Measurements from ENCODE around the gene RXRA. TPM values are rescaled to one million over a fixed set of nuclear protein-coding genes. Genes with fewer than 3 reads are reported as not detected.

Gene RXRA
- 10 to 100 TPM; 53.3 to 87.8 (median 69.6) TPM for total RNA-seq

- DNase-seq (ENCODE audit: low spot score), result no peak
- TF ChIP-seq, protein P1, sequence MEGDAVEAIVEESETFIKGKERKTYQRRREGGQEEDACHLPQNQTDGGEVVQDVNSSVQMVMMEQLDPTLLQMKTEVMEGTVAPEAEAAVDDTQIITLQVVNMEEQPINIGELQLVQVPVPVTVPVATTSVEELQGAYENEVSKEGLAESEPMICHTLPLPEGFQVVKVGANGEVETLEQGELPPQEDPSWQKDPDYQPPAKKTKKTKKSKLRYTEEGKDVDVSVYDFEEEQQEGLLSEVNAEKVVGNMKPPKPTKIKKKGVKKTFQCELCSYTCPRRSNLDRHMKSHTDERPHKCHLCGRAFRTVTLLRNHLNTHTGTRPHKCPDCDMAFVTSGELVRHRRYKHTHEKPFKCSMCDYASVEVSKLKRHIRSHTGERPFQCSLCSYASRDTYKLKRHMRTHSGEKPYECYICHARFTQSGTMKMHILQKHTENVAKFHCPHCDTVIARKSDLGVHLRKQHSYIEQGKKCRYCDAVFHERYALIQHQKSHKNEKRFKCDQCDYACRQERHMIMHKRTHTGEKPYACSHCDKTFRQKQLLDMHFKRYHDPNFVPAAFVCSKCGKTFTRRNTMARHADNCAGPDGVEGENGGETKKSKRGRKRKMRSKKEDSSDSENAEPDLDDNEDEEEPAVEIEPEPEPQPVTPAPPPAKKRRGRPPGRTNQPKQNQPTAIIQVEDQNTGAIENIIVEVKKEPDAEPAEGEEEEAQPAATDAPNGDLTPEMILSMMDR (IDR thresholded peaks at IDR 0.05), result no peak
- ATAC-seq (ENCODE audit: low FRiP score), result peak; percentile 65
These were observed at the start of gene RXRA for GRCh38 chr9:134325813-134326723. TSS of gene RXRA (plus strand) at chr9:134326455. CDS start at chr9:134326632, 177 bp downstream.

DNA sequence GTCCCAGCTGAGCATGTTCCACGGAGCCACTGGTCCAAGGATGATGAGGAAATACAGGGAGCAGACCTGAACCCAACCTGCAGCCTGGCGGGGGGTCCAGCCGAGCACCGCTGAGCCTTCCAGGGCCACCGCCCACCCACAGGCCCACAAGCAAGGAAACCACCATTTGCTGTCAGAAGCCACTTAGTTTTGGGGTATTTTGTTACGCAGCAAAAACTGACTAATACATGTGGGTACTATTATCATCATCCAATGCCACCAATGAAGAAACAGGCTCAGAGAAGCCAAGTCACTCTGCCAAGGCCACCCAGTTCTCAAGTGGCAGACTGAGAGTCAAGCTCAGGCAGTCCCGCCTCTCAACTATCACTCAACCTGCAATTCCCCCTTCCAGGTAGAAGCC, 48.0 kb upstream of the RXRA start:
- TF ChIP-seq, protein P1 (IDR thresholded peaks at IDR 0.05), result no peak
- no peak for ATAC-seq (ENCODE audit: low FRiP score)
- no peak for DNase-seq (ENCODE audit: low spot score)

- TF ChIP-seq, protein P1 (IDR thresholded peaks at IDR 0.05), result no peak
- no peak for DNase-seq (ENCODE audit: low spot score)
- no peak for ATAC-seq (ENCODE audit: low FRiP score)
These were observed 47.1 kb upstream of the RXRA start for GRCh38 chr9:134278974-134279640.

GRCh38 chr9:134282138-134282650, 44.1 kb upstream of the RXRA start:
- ATAC-seq (ENCODE audit: low FRiP score), result no peak

DNA sequence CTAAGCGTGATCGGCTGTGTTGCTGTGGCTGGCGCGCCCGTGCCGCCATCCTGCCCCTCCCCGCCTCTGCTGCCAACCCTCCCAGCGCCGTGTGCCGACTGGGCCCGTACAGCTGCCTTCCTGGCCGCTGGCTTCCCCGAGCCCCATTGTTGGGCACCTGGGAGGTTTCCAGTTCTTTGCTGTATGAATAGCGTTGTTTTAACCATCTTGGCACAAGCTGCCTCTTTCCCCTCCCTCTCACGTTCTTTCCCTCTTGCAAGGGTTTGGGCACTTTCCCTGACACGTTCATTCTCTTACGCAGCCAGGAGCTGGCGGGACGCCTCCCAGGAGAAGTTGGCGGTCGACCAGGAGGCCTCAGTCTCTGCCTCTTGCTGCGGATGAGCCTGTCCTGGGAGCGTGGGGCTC, 43.1 kb upstream of the RXRA start:
- TF ChIP-seq, protein P1 (IDR thresholded peaks at IDR 0.05), result no peak
- no peak for DNase-seq (ENCODE audit: low spot score)
- ATAC-seq (ENCODE audit: low FRiP score), result peak; percentile 56

More at GRCh38 chr9:134282138-134282650, 44.1 kb upstream of the RXRA start:
- no peak for DNase-seq (ENCODE audit: low spot score)
- TF ChIP-seq, protein P1 (IDR thresholded peaks at IDR 0.05), result no peak

DNA sequence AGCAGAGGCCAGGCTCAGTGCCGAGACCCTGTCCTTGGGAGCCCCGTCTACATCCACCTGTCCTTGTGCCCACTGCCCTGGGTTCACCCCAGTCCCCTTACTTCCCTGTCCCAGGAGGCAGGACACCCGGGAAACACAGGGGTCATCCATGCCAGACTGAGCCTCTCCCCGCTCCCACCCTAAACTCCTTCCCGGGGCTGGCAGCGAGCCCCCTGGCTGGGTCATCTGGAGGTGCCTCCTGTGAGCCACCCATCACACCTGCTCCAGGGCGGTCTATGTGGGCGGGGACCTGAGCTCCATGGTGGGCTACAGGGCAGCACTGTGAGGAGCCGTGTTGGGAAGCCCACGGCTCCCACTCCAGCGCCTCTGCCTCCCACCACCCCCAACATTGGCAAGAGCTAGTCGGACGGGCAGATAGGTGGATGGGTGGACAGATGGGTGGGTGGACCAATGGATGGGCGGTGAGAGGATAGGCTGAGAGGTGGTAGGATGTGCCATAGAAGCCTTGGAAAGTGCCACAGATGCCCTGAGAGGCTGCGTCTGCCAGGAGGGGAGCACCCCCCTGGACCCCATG, 42.5 kb upstream of the RXRA start:
- TF ChIP-seq, protein P1 (IDR thresholded peaks at IDR 0.05), result no peak
- ATAC-seq (ENCODE audit: low FRiP score) (no peak), DNase-seq (ENCODE audit: low spot score) (no peak)
